HFFc6 (cell line): ENCODE data around the gene ARHGEF26. TPM values are rescaled to one million over a fixed set of nuclear protein-coding genes. Genes with fewer than 3 reads are reported as not detected.

Source experiments
- DNase-seq: peaks from one replicate; pipeline ENCODE4 v3.0.0-alpha.2; 2018
- H3K27ac Mint-ChIP-seq: 2 replicates; pipeline ENCODE4 v1.8.0; 2020; ENCODE audit warnings: mild to moderate bottlenecking, mixed read lengths
- H3K27me3 Mint-ChIP-seq: 2 replicates; pipeline ENCODE4 v1.8.0; 2021; ENCODE audit warnings: mild to moderate bottlenecking, moderate library complexity, mixed read lengths; ENCODE audit not compliant: insufficient read depth
- H3K36me3 Mint-ChIP-seq: 2 replicates; pipeline ENCODE4 v1.8.0; 2021; ENCODE audit warnings: low read depth, mixed read lengths
- H3K4me1 Mint-ChIP-seq: 2 replicates; pipeline ENCODE4 v1.8.0; 2020; ENCODE audit warnings: low read depth, mixed read lengths
- H3K4me3 Mint-ChIP-seq: 2 replicates; pipeline ENCODE4 v1.8.0; 2020; ENCODE audit warnings: mild to moderate bottlenecking, moderate library complexity, mixed read lengths
- H3K9me3 Mint-ChIP-seq: 2 replicates; pipeline ENCODE4 v1.8.0; 2020; ENCODE audit warnings: mild to moderate bottlenecking, mixed read lengths
- CTCF ChIP-seq: fragments of 200-600 bp; sonication (generic); IDR thresholded peaks from 2 replicates; pipeline ENCODE4 v1.5.0; 2021; ENCODE audit warnings: antibody characterized with exemption, mild to moderate bottlenecking
- total RNA-seq, 6 experiments: library from RNA; stranded (reverse); fragmentation: NEBNext Ultra II Directional; extraction: Animal tissue kit (Norgen Biotek cat#: 25700); gene quantifications; 2 replicates in 1 of 6; 3 replicates in 5 of 6; pipeline ENCODE4 v1.2.3, GENCODE V29; 2021

ARHGEF26 gene
- total RNA-seq, 6 experiments from 2014 or later, result 0.05 TPM; not detected in 5

GRCh38 chr3:154105218-154105975 is 15.8 kb upstream of the ARHGEF26 start:
- Mint-ChIP-seq H3K36me3 (no peaks in the 10 kb centered on the region), H3K4me1 (no peaks in the 10 kb centered on the region), H3K27me3 (no peaks in the 10 kb centered on the region), H3K4me3 (no peak overlapping the region), H3K9me3 (peaks cover 19% of the 10 kb centered on the region), H3K27ac (no peak overlapping the region)
- no peak for TF ChIP-seq CTCF
- no peak for DNase-seq

GRCh38 chr3:154111365-154111935 is 9.7 kb upstream of the ARHGEF26 start:
- Mint-ChIP-seq H3K27me3 (no peaks in the 10 kb centered on the region; the same call in 1 of the 2 replicates), H3K9me3 (peaks cover 15% of the 10 kb centered on the region), H3K36me3 (no peaks in the 10 kb centered on the region), H3K4me1 (no peaks in the 10 kb centered on the region), H3K4me3 (no peak overlapping the region), H3K27ac (no peak overlapping the region)
- TF ChIP-seq CTCF, result no peak
- no peak for DNase-seq

GRCh38 chr3:154112146-154112852 is 8.9 kb upstream of the ARHGEF26 start:
- H3K9me3 Mint-ChIP-seq, result peaks cover 12% of the 10 kb centered on the region

GRCh38 chr3:154113609-154114008 is 7.6 kb upstream of the ARHGEF26 start:
- Mint-ChIP-seq H3K27ac (no peak overlapping the region), H3K27me3 (no peaks in the 10 kb centered on the region; the same call in 1 of the 2 replicates), H3K4me3 (no peak overlapping the region), H3K9me3 (peaks cover 6% of the 10 kb centered on the region), H3K36me3 (no peaks in the 10 kb centered on the region), H3K4me1 (no peaks in the 10 kb centered on the region)
- no peak for DNase-seq
- TF ChIP-seq CTCF, result no peak

More at GRCh38 chr3:154112146-154112852, 8.9 kb upstream of the ARHGEF26 start:
- no peak overlapping the region for H3K27ac Mint-ChIP-seq
- TF ChIP-seq CTCF, result no peak
- H3K36me3 Mint-ChIP-seq, result no peaks in the 10 kb centered on the region
- H3K4me3 Mint-ChIP-seq, result no peak overlapping the region
- H3K27me3 Mint-ChIP-seq, result no peaks in the 10 kb centered on the region; the same call in 1 of the 2 replicates
- no peaks in the 10 kb centered on the region for H3K4me1 Mint-ChIP-seq
- DNase-seq, result no peak

GRCh38 chr3:154115332-154115731 is 5.9 kb upstream of the ARHGEF26 start:
- Mint-ChIP-seq H3K27me3 (no peaks in the 10 kb centered on the region; the same call in 1 of the 2 replicates), H3K4me3 (no peak overlapping the region), H3K9me3 (peaks cover 6% of the 10 kb centered on the region), H3K4me1 (no peaks in the 10 kb centered on the region), H3K27ac (no peak overlapping the region), H3K36me3 (no peaks in the 10 kb centered on the region)
- TF ChIP-seq CTCF, result no peak
- DNase-seq, result no peak
